H1 (cell line): ENCODE data around the gene SPAG16. TPM values are rescaled to one million over a fixed set of nuclear protein-coding genes. Genes with fewer than 3 reads are reported as not detected.

Experiments used
- CTCF ChIA-PET: fragments of 300-600 bp; sonication (Branson Sonifier 250); formaldehyde crosslinking; loops from one replicate; lab custom pipeline; 2021; ENCODE audit not compliant: partially characterized antibody; lab: Charles Lee
- POLR2A ChIA-PET: fragments of 300-600 bp; sonication (Branson Sonifier 250); formaldehyde crosslinking; loops from one replicate; lab custom pipeline; 2021; ENCODE audit warnings: inconsistent platforms; ENCODE audit not compliant: partially characterized antibody; lab: Charles Lee
- DNase-seq, 2 experiments: peaks; one replicate each; pipeline versions ENCODE4 v3.0.0 to v3.0.0-alpha.2; 2010 to 2022; ENCODE audit warnings: low spot score in 2 of 2, low read depth in 1 of 2, mixed read lengths in 1 of 2
- FAIRE-seq: peaks from 2 replicates; lab custom pipeline; 2011; peaks lifted over from hg19 to GRCh38; lab: Jason Lieb, UNC
- H2AFZ ChIP-seq: 2 replicates; pipeline ENCODE4 v1.8.1; 2012; ENCODE audit warnings: low read length, inconsistent platforms
- H2AK5ac ChIP-seq: 2 replicates; pipeline ENCODE4 v1.6.1; 2013; ENCODE audit warnings: low read depth, low read length
- H2BK120ac ChIP-seq: replicated peaks from 2 replicates; pipeline ENCODE3; 2013; ENCODE audit warnings: low read depth, low read length, inconsistent platforms
- H2BK12ac ChIP-seq: 2 replicates; pipeline ENCODE4 v1.6.1; 2013; ENCODE audit warnings: low read depth, low read length
- H2BK15ac ChIP-seq: 2 replicates; pipeline ENCODE4 v1.6.1; 2013; ENCODE audit warnings: low read length
- H2BK20ac ChIP-seq: 2 replicates; pipeline ENCODE4 v1.6.1; 2013; ENCODE audit warnings: low read length
- H2BK5ac ChIP-seq: 2 replicates; pipeline ENCODE4 v1.6.1; 2013; ENCODE audit warnings: low read depth, low read length
- H3K14ac ChIP-seq: 2 replicates; pipeline ENCODE4 v1.6.1; 2013; ENCODE audit warnings: inconsistent platforms; ENCODE audit not compliant: insufficient read length
- H3K18ac ChIP-seq: 2 replicates; pipeline ENCODE4 v1.6.1; 2013; ENCODE audit warnings: low read length; ENCODE audit errors: extremely low read depth
- H3K23ac ChIP-seq: 2 replicates; pipeline ENCODE4 v1.6.1; 2013; ENCODE audit warnings: inconsistent platforms; ENCODE audit not compliant: insufficient read length
- H3K23me2 ChIP-seq: 2 replicates; pipeline ENCODE4 v1.6.1; 2013; ENCODE audit warnings: low read depth, low read length
- H3K27ac ChIP-seq: 2 replicates; pipeline ENCODE4 v1.6.1; 2011; ENCODE audit warnings: low read depth, low read length, inconsistent platforms
- H3K27me3 ChIP-seq, 4 experiments: replicated peaks in 1 of 4; 1 replicate in 1 of 4; 2 replicates in 3 of 4; pipeline versions ENCODE4 v1.6.1 to v1.8.1; 2011 to 2013; ENCODE audit warnings: low read length in 3 of 4, mild to moderate bottlenecking in 3 of 4, inconsistent platforms in 2 of 4, mixed read lengths in 2 of 4, moderate library complexity in 1 of 4; ENCODE audit not compliant: control insufficient read depth in 3 of 4, insufficient read depth in 3 of 4; ENCODE audit errors: extremely low read depth in 1 of 4
- H3K36me3 ChIP-seq, 4 experiments: 2 replicates each; pipeline versions ENCODE4 v1.6.1 to v1.8.1; 2011 to 2013; ENCODE audit warnings: mild to moderate bottlenecking in 4 of 4, low read length in 3 of 4, moderate library complexity in 2 of 4, control low read depth in 1 of 4, inconsistent platforms in 1 of 4; ENCODE audit not compliant: insufficient read depth in 4 of 4, control insufficient read depth in 2 of 4
- H3K4ac ChIP-seq: replicated peaks from 2 replicates; pipeline ENCODE3; 2013; ENCODE audit warnings: low read length, low read depth, mixed read lengths, inconsistent platforms; ENCODE audit not compliant: insufficient read length
- H3K4me1 ChIP-seq, 4 experiments: replicated peaks in 1 of 4; 1 replicate in 1 of 4; 2 replicates in 3 of 4; pipeline versions ENCODE4 v1.6.1 to v1.8.1; 2011 to 2013; ENCODE audit warnings: low read length in 3 of 4, inconsistent platforms in 2 of 4, mixed read lengths in 1 of 4; ENCODE audit not compliant: insufficient read depth in 4 of 4, control insufficient read depth in 3 of 4
- H3K4me2 ChIP-seq, 2 experiments: 2 replicates each; pipeline versions ENCODE4 v1.6.1 to v1.8.1; 2011 to 2013; ENCODE audit warnings: low read depth in 2 of 2, low read length in 2 of 2, control low read depth in 1 of 2, inconsistent platforms in 1 of 2, mild to moderate bottlenecking in 1 of 2; ENCODE audit not compliant: insufficient read depth in 1 of 2
- H3K4me3 ChIP-seq, 4 experiments: fragments of 200-600, 300-600 bp in 1 of 4; sonication (generic), shearing (Covaris generic), sonication (Bioruptor Twin) in 1 of 4; 2 replicates each; pipeline versions ENCODE4 v1.5.1 to v1.8.1; 2011 to 2016; ENCODE audit warnings: low read length in 4 of 4, low read depth in 3 of 4, control low read depth in 2 of 4, inconsistent platforms in 2 of 4, mild to moderate bottlenecking in 2 of 4, mixed read lengths in 1 of 4, moderate library complexity in 1 of 4; ENCODE audit not compliant: insufficient read depth in 2 of 4; ENCODE audit errors: extremely low read depth in 1 of 4
- H3K56ac ChIP-seq: replicated peaks from 2 replicates; pipeline ENCODE3; 2013; ENCODE audit warnings: low read depth, mild to moderate bottlenecking, mixed read lengths, low read length, inconsistent platforms; ENCODE audit not compliant: insufficient read length
- H3K79me1 ChIP-seq: 2 replicates; pipeline ENCODE4 v1.6.1; 2013; ENCODE audit warnings: low read depth, low read length, control low read depth
- H3K79me2 ChIP-seq, 2 experiments: 2 replicates each; pipeline versions ENCODE4 v1.6.1 to v1.8.1; 2012 to 2013; ENCODE audit warnings: low read length in 2 of 2, mild to moderate bottlenecking in 2 of 2, inconsistent platforms in 1 of 2; ENCODE audit not compliant: insufficient read depth in 2 of 2, control insufficient read depth in 1 of 2
- H3K9ac ChIP-seq, 4 experiments: replicated peaks in 1 of 4; 1 replicate in 1 of 4; 2 replicates in 3 of 4; pipeline versions ENCODE4 v1.6.1 to v1.8.1; 2011 to 2013; ENCODE audit warnings: low read depth in 3 of 4, low read length in 3 of 4, control low read depth in 2 of 4, mild to moderate bottlenecking in 2 of 4, moderate library complexity in 2 of 4, inconsistent platforms in 1 of 4; ENCODE audit errors: extremely low read depth in 1 of 4
- H3K9me3 ChIP-seq, 2 experiments: 2 replicates each; pipeline versions ENCODE4 v1.6.1 to v1.8.1; 2012 to 2013; ENCODE audit warnings: mild to moderate bottlenecking in 2 of 2, moderate library complexity in 2 of 2, control low read depth in 1 of 2, inconsistent platforms in 1 of 2, low read depth in 1 of 2, low read length in 1 of 2, mixed read lengths in 1 of 2; ENCODE audit not compliant: insufficient read depth in 2 of 2
- H4K20me1 ChIP-seq, 2 experiments: replicated peaks in 1 of 2; 2 replicates each; pipeline versions ENCODE3 to v1.8.1; 2011 to 2013; ENCODE audit warnings: inconsistent platforms in 2 of 2, low read length in 2 of 2, mild to moderate bottlenecking in 1 of 2; ENCODE audit not compliant: insufficient read depth in 2 of 2, control insufficient read depth in 1 of 2
- H4K5ac ChIP-seq: 2 replicates; pipeline ENCODE4 v1.6.1; 2013; ENCODE audit warnings: low read length, low read depth, mixed read lengths, inconsistent platforms; ENCODE audit not compliant: insufficient read length
- H4K8ac ChIP-seq: 2 replicates; pipeline ENCODE4 v1.8.0; 2013; ENCODE audit warnings: mild to moderate bottlenecking, moderate library complexity, low read length, inconsistent platforms; ENCODE audit not compliant: insufficient read depth; ENCODE audit errors: extremely low read depth
- H4K91ac ChIP-seq: replicated peaks from 2 replicates; pipeline ENCODE3; 2013; ENCODE audit warnings: low read length, mixed read lengths, inconsistent platforms; ENCODE audit not compliant: insufficient read length
- BCL11A ChIP-seq, 2 experiments: IDR thresholded peaks; one replicate each; pipeline ENCODE4 v1.6.1; 2011; ENCODE audit warnings: low read depth in 2 of 2, low read length in 2 of 2, mild to moderate bottlenecking in 2 of 2
- CHD2 ChIP-seq: IDR thresholded peaks from 2 replicates; pipeline ENCODE4 v1.6.1; 2012; ENCODE audit warnings: low read length, improper control_type of control experiment
- EGR1 ChIP-seq: IDR thresholded peaks from 2 replicates; pipeline ENCODE4 v1.6.1; 2011; ENCODE audit warnings: low read depth, low read length, borderline replicate concordance
- SP1 ChIP-seq: IDR thresholded peaks from 2 replicates; pipeline ENCODE4 v1.6.1; 2011; ENCODE audit warnings: low read depth, low read length
- SP4 ChIP-seq: IDR thresholded peaks from 2 replicates; pipeline ENCODE4 v1.6.1; 2012; ENCODE audit warnings: low read length, inconsistent platforms
- polyA plus RNA-seq, 7 experiments: library from polyadenylated mRNA; depleted of rRNA in 3 of 7; stranded (reverse) in 5 of 7; unstranded in 2 of 7; fragments of >200 nt in 5 of 7; fragments of 200-250 nt in 2 of 7; gene quantifications; 1 replicate in 5 of 7; 2 replicates in 1 of 7; 4 replicates in 1 of 7; pipeline versions ENCODE4 v1.2.1 to v1.2.3, GENCODE V29; 2011 to 2013; ENCODE audit warnings: missing spikeins in 2 of 7, mixed read lengths in 2 of 7
- total RNA-seq: library from RNA; stranded (reverse); fragmentation: NEBNext Ultra II Directional; extraction: Animal tissue kit (Norgen Biotek cat#: 25700); gene quantifications from 2 replicates; pipeline ENCODE4 v1.2.1, GENCODE V29; 2021
- TF ChIP-seq, protein P1 (sequence below): IDR thresholded peaks from 2 replicates; pipeline ENCODE4 v1.6.1; 2012; ENCODE audit warnings: low read length, inconsistent platforms

SPAG16 gene
- total and polyA plus RNA-seq, 2 of the 8 experiments (the other 6 are each of a cell fraction or from before 2014, with no cell fraction given) = 6.0 to 14.9 TPM

DNA sequence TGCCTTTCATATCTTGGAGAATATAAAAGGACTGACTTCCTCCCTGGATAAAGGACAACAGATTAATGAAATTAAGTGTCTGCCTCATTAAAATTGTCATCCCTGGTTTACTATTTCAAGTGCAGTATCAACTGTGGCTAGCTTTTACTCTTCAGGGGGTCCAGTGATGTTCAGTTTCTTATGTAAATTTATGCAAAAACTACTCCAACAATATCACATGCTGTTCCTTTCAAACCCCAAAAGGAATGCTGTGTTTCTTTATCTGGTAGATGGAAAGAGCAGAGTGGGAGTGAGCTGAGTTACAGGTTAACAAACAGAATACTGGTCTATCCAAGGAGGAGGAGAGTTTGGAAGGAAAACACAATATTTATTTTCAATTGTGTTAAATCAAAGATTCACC lies 842.9 kb downstream of the SPAG16 start:
- Histone ChIP-seq H2BK5ac (no peak overlapping the region), H3K56ac (no peak overlapping the region), H2AK5ac (no peak overlapping the region), H2BK120ac (peak overlapping the region; percentile 91), H4K5ac (peak overlapping the region; percentile 65), H2BK20ac (no peak overlapping the region), H3K18ac (0 out of 2 replicates have a peak overlapping the region, but pooled peaks have one; percentile 64), H3K4me2 (peak overlapping the region; percentile 30 to 51), H3K79me1 (no peaks in the 10 kb centered on the region), H3K27ac (peak overlapping the region; percentile 62; the same call in 1 of the 2 replicates), H2AFZ (no peak overlapping the region), H3K36me3 (no peaks in the 10 kb centered on the region), H4K8ac (no peak overlapping the region), H4K20me1 (no peaks in the 10 kb centered on the region), H3K79me2 (no peaks in the 10 kb centered on the region), H3K23me2 (no peaks in the 10 kb centered on the region), H3K4me1 (peaks cover 3 to 22% (median 12%) of the 10 kb centered on the region in 4 experiments; a peak in 6 of 7 replicates), H3K23ac (no peak overlapping the region), H3K4ac (no peak overlapping the region), H3K27me3 (no peaks in the 10 kb centered on the region), H3K9ac (no peak overlapping the region), H3K9me3 (peaks cover 0 to 2% of the 10 kb centered on the region in 2 experiments; a peak in 1 of 4 replicates), H2BK15ac (no peak overlapping the region), H2BK12ac (no peak overlapping the region; the same call in 1 of the 2 replicates), H4K91ac (peak overlapping the region; percentile 44), H3K14ac (no peak overlapping the region), H3K4me3 (peak overlapping the region in 1 of 4 experiments; percentile 41; a peak in 1 of 8 replicates)
- DNase-seq (no peak), FAIRE-seq (peak; percentile 98)
- POLR2A ChIA-PET = interaction anchor here (1.0 to 1.5 kb wide), 3 partner anchors 9 to 20 kb away, joined by 3 to 4 read pairs (median 4); no protein-coding TSS in a partner anchor
- CTCF ChIA-PET = no interaction called here
- no peak for TF ChIP-seq SP4
- TF ChIP-seq CHD2 = no peak
- TF ChIP-seq, protein P1, sequence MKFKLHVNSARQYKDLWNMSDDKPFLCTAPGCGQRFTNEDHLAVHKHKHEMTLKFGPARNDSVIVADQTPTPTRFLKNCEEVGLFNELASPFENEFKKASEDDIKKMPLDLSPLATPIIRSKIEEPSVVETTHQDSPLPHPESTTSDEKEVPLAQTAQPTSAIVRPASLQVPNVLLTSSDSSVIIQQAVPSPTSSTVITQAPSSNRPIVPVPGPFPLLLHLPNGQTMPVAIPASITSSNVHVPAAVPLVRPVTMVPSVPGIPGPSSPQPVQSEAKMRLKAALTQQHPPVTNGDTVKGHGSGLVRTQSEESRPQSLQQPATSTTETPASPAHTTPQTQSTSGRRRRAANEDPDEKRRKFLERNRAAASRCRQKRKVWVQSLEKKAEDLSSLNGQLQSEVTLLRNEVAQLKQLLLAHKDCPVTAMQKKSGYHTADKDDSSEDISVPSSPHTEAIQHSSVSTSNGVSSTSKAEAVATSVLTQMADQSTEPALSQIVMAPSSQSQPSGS = 0 out of 2 replicates have a peak, but pooled peaks have one; percentile 28
- TF ChIP-seq BCL11A (IDR thresholded peaks at IDR 0.05; ENCODE audit: low read depth in 2 of 2, low read length in 2 of 2) = peak in 1 of 2 experiments; percentile 61
- TF ChIP-seq EGR1 = peak; percentile 37; the same call in 1 of the 2 replicates
- peak; percentile 83 for TF ChIP-seq SP1
